Stomach (tissue), 9 donors: Measurements from ENCODE around the gene JAG1. TPM values are rescaled to one million over a fixed set of nuclear protein-coding genes. Genes with fewer than 3 reads are reported as not detected.
A peak's percentile ranks its signal among the peaks of the same experiment; 100 is the strongest.
"Not testable (repeated sequence)": the region's sequence is repeated elsewhere in the genome, so short reads cannot be mapped to it uniquely, and the experiment has no call there.

Experiments used
- DNase-seq, 2 donors: peaks; one replicate each; pipeline versions ENCODE4 v3.0.0 to v3.0.0-alpha.2; 2013 to 2019
- H3K27ac ChIP-seq, 5 donors: fragments of 200-600 bp in 4 of 5; sonication (generic) in 4 of 5; one replicate each; pipeline ENCODE4 v1.5.1; 2013 to 2019; ENCODE audit warnings: mild to moderate bottlenecking in 1 of 5, moderate library complexity in 1 of 5
- H3K27me3 ChIP-seq, 3 donors: fragments of 200-600 bp; sonication (generic); one replicate each; pipeline ENCODE4 v1.5.1; 2017 to 2019; ENCODE audit warnings: mixed run types in 1 of 3
- H3K36me3 ChIP-seq, 4 donors: fragments of 200-600 bp; sonication (generic); 1 replicate in 3 of 4; 2 replicates in 1 of 4; pipeline ENCODE4 v1.5.1; 2016 to 2019
- H3K4me1 ChIP-seq, 4 donors: fragments of 200-600 bp; sonication (generic); one replicate each; pipeline ENCODE4 v1.5.1; 2016 to 2019
- H3K4me3 ChIP-seq, 4 donors: fragments of 200-600 bp; sonication (generic) in 3 of 4; one replicate each; pipeline ENCODE4 v1.5.1; 2016 to 2019; ENCODE audit warnings: mild to moderate bottlenecking in 1 of 4
- H3K9me3 ChIP-seq, 4 donors: fragments of 200-600 bp; sonication (generic); one replicate each; pipeline ENCODE4 v1.5.1; 2016 to 2019
- CTCF ChIP-seq, 7 experiments: fragments of 450-650 bp in 4 of 7; fragments of 200-600 bp in 3 of 7; sonication (generic) in 3 of 7; IDR thresholded peaks; one replicate each; pipeline ENCODE4 v1.5.1; 2016 to 2019; ENCODE audit warnings: antibody characterized with exemption in 7 of 7, control low read depth in 2 of 7, mild to moderate bottlenecking in 1 of 7
- EP300 ChIP-seq: sonication (generic); formaldehyde crosslinking; IDR thresholded peaks from one replicate; pipeline ENCODE4 v1.6.1; 2017; ENCODE audit warnings: antibody characterized with exemption
- POLR2A ChIP-seq, 4 donors: fragments of 450-650 bp; IDR thresholded peaks; one replicate each; pipeline ENCODE4 v1.6.1; 2016; ENCODE audit warnings: antibody characterized with exemption in 4 of 4, control low read depth in 2 of 4, mild to moderate bottlenecking in 1 of 4, moderate library complexity in 1 of 4
- POLR2AphosphoS5 ChIP-seq, 3 donors: sonication (generic); formaldehyde crosslinking; IDR thresholded peaks; one replicate each; pipeline ENCODE4 v1.6.1; 2016; ENCODE audit warnings: antibody characterized with exemption in 3 of 3
- WGBS, 5 donors: extraction: QIAGEN DNeasy Blood & Tissue Kit in 3 of 5; methylation state at CpG; one replicate each; pipeline versions ENCODE4 v1.1.5 to v1.1.7; 2013 to 2018; 5-methylcytosine and 5-hydroxymethylcytosine counted together
- intact Hi-C: fragments of 100-400 bp; cut with DNase I; formaldehyde crosslinking; loops from one replicate; pipeline ENCODE4 v1.15.1; 2023; ENCODE audit warnings: low total_unique reads
- polyA plus RNA-seq, 3 donors: library from polyadenylated mRNA; stranded (reverse); fragments of 200-250 nt; gene quantifications; one replicate each; pipeline ENCODE4 v1.2.3, GENCODE V29; 2013
- total RNA-seq, 5 donors: library from RNA; depleted of rRNA; stranded (reverse); fragments of >200 nt; gene quantifications; one replicate each; pipeline versions ENCODE4 v1.1.0 to v1.2.3, GENCODE V29; 2014 to 2016
- donor health status: healthy with polysubstance abuse.
- donor health status: Bipolar disorder and iron deficiency.
- donor health status: healthy.

The JAG1 gene
- total and polyA plus RNA-seq, 8 donors, result 5.2 to 133 (median 62.2) TPM

GRCh38 chr20:10618611-10619245, 55.1 kb downstream of the JAG1 start:
- peaks cover 0 to 9% (median 0%) of the 10 kb centered on the region in 4 donors for H3K36me3 ChIP-seq
- H3K4me1 ChIP-seq, result peaks cover 0 to 5% (median 0%) of the 10 kb centered on the region in 4 donors
- no peak overlapping the region for H3K27ac ChIP-seq
- DNase-seq, result no peak
- H3K4me3 ChIP-seq, result no peak overlapping the region
- no peaks in the 10 kb centered on the region for H3K9me3 ChIP-seq
- WGBS, 5 donors, result 84 to 93% (median 88%) methylated on average over 6 of the region's 6 CpGs
- TF ChIP-seq POLR2A (IDR thresholded peaks at IDR 0.05), result no peak
- intact Hi-C loops, result no loop called here
- no peaks in the 10 kb centered on the region for H3K27me3 ChIP-seq

GRCh38 chr20:10617549-10618133, 56.2 kb downstream of the JAG1 start:
- DNase-seq, H3K27ac ChIP-seq, H3K4me3 ChIP-seq, H3K27me3 ChIP-seq, H3K4me1 ChIP-seq, H3K9me3 ChIP-seq, H3K36me3 ChIP-seq, intact Hi-C loops: not testable (repeated sequence)
- 95 to 99% (median 97%) methylated on average over 4 of the region's 4 CpGs for WGBS, 5 donors

GRCh38 chr20:10616212-10616611, 57.6 kb downstream of the JAG1 start:
- H3K4me3 ChIP-seq, result no peak overlapping the region
- 92 to 97% (median 97%) methylated on average over 3 of the region's 3 CpGs for WGBS, 5 donors
- TF ChIP-seq POLR2A (IDR thresholded peaks at IDR 0.05) (no peak), CTCF (IDR thresholded peaks at IDR 0.05) (no peak), POLR2AphosphoS5 (IDR thresholded peaks at IDR 0.05) (no peak), EP300 (no peak)
- no peaks in the 10 kb centered on the region for H3K9me3 ChIP-seq
- H3K27me3 ChIP-seq, result no peaks in the 10 kb centered on the region
- no peak for DNase-seq
- H3K4me1 ChIP-seq, result no peaks in the 10 kb centered on the region
- no peak overlapping the region for H3K27ac ChIP-seq
- peaks cover 0 to 4% (median 0%) of the 10 kb centered on the region in 4 donors for H3K36me3 ChIP-seq
- intact Hi-C loops, result no loop called here

- no peak for TF ChIP-seq POLR2A (IDR thresholded peaks at IDR 0.05)
- TF ChIP-seq CTCF (IDR thresholded peaks at IDR 0.05), result no peak
- TF ChIP-seq POLR2AphosphoS5 (IDR thresholded peaks at IDR 0.05), result no peak
- TF ChIP-seq EP300, result no peak
- 94 to 99% (median 98%) methylated on average over 17 to 18 of the region's 18 CpGs for WGBS, 5 donors
These were observed 59.9 kb downstream of the JAG1 start for GRCh38 chr20:10613911-10614310.

GRCh38 chr20:10613426-10613825, 60.4 kb downstream of the JAG1 start:
- H3K9me3 ChIP-seq, H3K4me1 ChIP-seq, DNase-seq, H3K27ac ChIP-seq, H3K36me3 ChIP-seq, H3K4me3 ChIP-seq, H3K27me3 ChIP-seq, intact Hi-C loops: not testable (repeated sequence)
- 87 to 98% (median 94%) methylated on average over 4 to 5 of the region's 5 CpGs for WGBS, 5 donors

More at GRCh38 chr20:10613911-10614310, 59.9 kb downstream of the JAG1 start:
- peaks cover 0 to 8% (median 0%) of the 10 kb centered on the region in 4 donors for H3K36me3 ChIP-seq
- intact Hi-C loops, result no loop called here
- H3K9me3 ChIP-seq, result no peaks in the 10 kb centered on the region
- H3K4me3 ChIP-seq, result no peak overlapping the region
- no peaks in the 10 kb centered on the region for H3K27me3 ChIP-seq
- H3K27ac ChIP-seq, result no peak overlapping the region
- H3K4me1 ChIP-seq, result peaks cover 0 to 3% (median 0%) of the 10 kb centered on the region in 4 donors
- DNase-seq, result no peak

GRCh38 chr20:10611357-10611756, 62.4 kb downstream of the JAG1 start:
- no peak overlapping the region for H3K27ac ChIP-seq
- H3K4me1 ChIP-seq, result peaks cover 0 to 3% (median 0%) of the 10 kb centered on the region in 4 donors
- TF ChIP-seq POLR2AphosphoS5 (IDR thresholded peaks at IDR 0.05), result no peak
- no peak for TF ChIP-seq EP300
- no peak for TF ChIP-seq POLR2A (IDR thresholded peaks at IDR 0.05)
- TF ChIP-seq CTCF (IDR thresholded peaks at IDR 0.05), result peak in 4 of 7 experiments; percentile 22 to 42 (median 30)
- H3K9me3 ChIP-seq, result no peaks in the 10 kb centered on the region
- no peaks in the 10 kb centered on the region for H3K27me3 ChIP-seq
- H3K36me3 ChIP-seq, result peaks cover 0 to 8% (median 0%) of the 10 kb centered on the region in 4 donors
- intact Hi-C loops, result no loop called here
- H3K4me3 ChIP-seq, result no peak overlapping the region
- WGBS, 5 donors, result 50 to 85% (median 68%) methylated on average over 1 of the region's 1 CpG
- DNase-seq, result peak in 1 of 2 donors; percentile 56
